Omental fat pad (tissue), 4 donors: ENCODE measurements around the gene FBXW12. TPM values are rescaled to one million over a fixed set of nuclear protein-coding genes. Genes with fewer than 3 reads are reported as not detected.

Source experiments
- ATAC-seq: fragments of 150-250 bp; one replicate; pipeline ENCODE4 v1.9.1; 2016; ENCODE audit warnings: mild to moderate bottlenecking, moderate library complexity; ENCODE audit not compliant: low FRiP score
- DNase-seq: peaks from one replicate; pipeline ENCODE4 v3.0.0-alpha.2; 2019; ENCODE audit warnings: low spot score
- total RNA-seq, 4 donors: library from RNA; depleted of rRNA; stranded (reverse); fragments of >200 nt; gene quantifications; one replicate each; pipeline ENCODE4 v1.1.0, GENCODE V29; 2016
- TF ChIP-seq, protein P1 (sequence below), 3 donors: fragments of 450-650 bp; IDR thresholded peaks; one replicate each; pipeline ENCODE4 v1.5.1; 2016 to 2017; ENCODE audit warnings: antibody characterized with exemption in 3 of 3, mild to moderate bottlenecking in 3 of 3, moderate library complexity in 2 of 3

The FBXW12 gene
- total RNA-seq, 4 donors from 2014 or later: not detected

DNA sequence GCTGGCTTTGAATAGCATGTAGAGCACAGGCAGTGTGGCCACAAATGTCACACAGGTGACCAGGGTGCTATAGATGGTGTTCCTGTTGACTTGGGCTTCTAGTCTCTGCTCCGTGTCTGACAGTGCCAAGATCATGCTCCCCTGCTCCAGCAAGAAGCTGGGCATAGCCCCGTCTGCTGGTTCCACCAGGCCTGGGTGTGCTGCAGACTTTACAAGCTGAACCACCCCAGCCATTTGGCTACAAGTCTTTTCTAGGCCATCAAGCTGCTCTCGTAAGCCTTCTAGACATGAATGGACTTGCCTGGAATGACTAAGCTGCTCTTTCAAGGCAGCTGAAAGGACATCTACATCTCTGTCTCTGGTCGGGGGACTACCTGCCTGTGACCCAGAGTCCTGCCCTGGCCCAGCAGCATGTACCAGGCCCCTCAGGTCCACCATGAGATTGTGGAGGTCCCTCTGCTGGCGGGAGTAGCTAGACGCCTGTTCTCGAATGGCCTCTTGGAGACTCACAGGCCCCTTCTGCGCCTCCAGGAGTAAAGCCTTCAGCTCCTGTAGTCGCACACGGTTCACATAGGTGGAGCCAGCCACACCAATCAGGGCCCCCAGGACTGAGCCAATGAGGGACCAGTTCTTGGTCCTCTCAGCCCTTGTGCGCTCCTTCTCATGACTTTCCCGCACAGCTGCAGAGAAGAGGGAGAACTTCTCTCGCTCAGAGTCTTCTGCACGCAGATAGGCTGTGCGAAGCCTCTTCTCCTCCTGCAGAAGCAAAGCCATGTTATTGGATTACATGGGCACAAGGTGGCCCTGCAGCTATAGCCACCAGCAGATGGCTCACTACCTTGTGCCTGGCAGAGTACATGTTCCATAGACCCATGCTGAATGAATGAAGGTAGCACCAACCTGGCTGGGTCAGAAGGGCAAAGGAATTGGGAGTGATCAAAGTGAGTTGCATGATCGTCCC, 60.7 kb downstream of the FBXW12 start:
- ATAC-seq (no peak), DNase-seq (no peak)
- TF ChIP-seq, protein P1, sequence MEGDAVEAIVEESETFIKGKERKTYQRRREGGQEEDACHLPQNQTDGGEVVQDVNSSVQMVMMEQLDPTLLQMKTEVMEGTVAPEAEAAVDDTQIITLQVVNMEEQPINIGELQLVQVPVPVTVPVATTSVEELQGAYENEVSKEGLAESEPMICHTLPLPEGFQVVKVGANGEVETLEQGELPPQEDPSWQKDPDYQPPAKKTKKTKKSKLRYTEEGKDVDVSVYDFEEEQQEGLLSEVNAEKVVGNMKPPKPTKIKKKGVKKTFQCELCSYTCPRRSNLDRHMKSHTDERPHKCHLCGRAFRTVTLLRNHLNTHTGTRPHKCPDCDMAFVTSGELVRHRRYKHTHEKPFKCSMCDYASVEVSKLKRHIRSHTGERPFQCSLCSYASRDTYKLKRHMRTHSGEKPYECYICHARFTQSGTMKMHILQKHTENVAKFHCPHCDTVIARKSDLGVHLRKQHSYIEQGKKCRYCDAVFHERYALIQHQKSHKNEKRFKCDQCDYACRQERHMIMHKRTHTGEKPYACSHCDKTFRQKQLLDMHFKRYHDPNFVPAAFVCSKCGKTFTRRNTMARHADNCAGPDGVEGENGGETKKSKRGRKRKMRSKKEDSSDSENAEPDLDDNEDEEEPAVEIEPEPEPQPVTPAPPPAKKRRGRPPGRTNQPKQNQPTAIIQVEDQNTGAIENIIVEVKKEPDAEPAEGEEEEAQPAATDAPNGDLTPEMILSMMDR (IDR thresholded peaks at IDR 0.05): no peak

DNA sequence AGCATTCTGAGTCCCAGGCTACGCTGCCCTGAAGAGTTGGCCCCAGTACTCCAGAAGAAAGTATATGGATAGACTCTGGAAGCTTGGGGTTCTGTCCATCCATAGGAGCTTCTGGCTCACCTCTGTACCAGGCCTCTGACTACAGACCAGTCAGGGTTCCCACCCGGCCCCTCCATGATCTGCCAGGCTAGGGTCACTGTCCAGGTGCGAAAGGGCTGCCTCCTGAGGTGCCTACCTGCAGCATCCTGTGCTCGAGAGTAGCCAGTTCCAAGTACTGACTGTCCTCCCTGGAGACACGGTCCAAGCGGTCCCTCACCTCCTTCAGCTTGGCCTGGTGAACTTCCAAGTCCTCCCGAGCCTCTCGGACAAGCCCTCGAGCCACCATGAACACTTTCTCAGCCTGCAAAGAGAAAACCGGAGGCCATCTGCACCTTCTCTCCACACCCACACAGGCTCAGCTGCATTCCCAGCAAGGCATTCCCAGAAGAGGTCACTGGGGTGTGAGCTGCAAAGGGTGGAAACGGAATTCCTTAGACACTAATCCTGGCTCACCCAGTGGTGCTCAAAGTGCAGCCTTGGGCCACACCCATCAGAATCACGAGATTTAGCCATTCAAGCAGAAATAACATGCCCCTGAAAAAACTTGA, 61.6 kb downstream of the FBXW12 start:
- TF ChIP-seq, protein P1 (IDR thresholded peaks at IDR 0.05): no peak
- ATAC-seq (peak; percentile 50), DNase-seq (no peak)

DNA sequence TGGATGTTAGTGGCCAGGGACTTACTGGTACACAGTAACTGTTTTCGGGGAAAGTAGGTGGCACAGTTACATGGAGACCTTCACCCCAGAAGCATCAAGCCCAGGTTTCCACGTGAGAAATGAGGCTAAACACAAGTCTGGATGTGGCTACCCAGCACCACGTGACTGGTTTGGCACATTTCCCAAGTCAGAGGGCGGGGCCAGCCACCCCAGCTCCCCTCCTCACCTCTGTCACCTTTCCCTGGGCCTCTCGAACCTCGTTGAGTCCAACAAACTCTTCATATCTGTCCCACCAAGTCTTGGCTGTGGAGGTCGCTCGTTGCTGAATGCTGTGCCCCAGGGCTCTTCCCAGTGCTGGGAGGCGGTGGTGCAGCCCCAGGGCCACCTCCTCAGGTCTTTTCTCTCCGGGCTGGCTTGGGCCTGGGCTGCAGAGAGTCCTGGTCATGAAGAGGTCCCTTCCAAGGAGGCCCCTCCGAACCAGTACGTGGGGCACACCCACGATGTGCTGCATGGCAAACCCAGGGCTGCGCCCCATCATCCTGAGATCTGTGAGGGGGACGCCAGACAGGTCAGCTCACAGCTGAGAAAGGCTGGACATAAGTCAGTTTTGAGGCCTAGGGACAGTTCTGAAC, 62.7 kb downstream of the FBXW12 start:
- no peak for ATAC-seq
- no peak for DNase-seq
- TF ChIP-seq, protein P1 (IDR thresholded peaks at IDR 0.05): no peak

DNA sequence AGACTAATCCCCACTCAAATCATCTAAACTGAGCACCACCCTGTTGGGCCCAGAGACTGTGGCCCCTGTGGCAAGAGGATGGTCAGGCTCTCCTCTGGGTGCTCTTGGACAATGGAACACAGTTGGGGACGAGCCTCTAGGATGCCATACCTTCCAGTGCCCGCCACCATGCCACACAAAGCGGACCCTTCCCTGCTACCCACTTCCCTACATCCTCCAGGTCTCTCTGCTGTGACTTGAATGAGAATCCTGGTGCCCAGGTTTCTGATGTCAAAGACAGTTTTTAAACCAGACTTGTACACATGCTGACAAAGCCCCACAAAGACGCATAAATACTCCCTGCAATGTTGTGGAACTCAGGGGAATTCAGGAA, 63.2 kb downstream of the FBXW12 start:
- TF ChIP-seq, protein P1 (IDR thresholded peaks at IDR 0.05): no peak
- no peak for DNase-seq
- no peak for ATAC-seq

DNA sequence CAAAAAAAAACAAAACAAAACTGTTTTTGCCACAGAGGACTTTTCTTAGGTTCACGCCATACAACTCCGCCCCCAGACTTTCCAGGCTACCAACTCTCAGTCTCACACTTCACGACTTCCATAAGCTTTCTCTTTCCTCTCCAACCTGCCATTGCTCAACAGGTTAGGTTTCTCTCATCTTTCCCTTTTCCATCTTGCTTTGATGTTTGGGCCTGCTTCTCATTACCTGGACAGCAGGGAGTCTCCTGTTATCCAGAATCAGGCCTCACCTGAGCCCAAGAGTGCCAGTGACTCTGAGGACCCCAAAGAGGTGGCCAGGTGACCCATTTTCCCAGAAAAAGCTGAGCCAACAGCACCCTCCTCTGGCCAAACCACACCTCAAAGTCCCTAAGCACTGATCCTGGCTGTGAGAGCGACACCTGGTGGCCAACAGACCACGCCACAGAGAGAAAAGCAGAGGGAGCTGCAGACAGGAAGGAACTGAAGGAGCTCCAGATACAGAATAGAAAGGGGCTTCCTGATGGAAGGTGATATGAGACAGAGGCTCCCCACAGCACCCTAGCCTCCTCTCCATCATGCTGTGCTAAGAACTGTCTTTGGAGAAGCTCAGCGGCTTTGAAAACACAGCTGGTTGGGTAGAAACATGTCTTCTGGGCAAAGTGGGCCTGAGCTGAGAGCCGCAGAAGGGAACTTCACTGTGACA, 63.9 kb downstream of the FBXW12 start:
- TF ChIP-seq, protein P1 (IDR thresholded peaks at IDR 0.05): peak in 2 of 3 donors; percentile 77 to 96
- peak; percentile 28 for ATAC-seq
- peak; percentile 76 for DNase-seq

DNA sequence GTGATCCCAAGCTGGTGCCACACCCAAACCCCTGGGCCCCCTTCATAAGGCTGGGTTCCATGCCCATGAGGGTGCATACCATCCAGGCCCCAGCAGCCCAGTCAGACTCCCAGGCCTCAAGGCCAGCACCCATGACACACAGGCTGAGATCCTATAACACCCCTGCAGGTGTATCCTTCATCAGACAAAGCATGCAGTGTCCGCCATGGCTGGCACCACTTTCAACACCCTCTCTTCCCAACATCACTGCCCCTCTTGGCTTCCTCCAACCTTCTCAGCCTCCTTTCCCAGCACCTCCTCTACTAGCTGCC, 64.4 kb downstream of the FBXW12 start:
- no peak for ATAC-seq
- TF ChIP-seq, protein P1 (IDR thresholded peaks at IDR 0.05): no peak
- DNase-seq: no peak
